PC-9 (cell line): Measurements from ENCODE around the gene ANKRD36.
"Not testable (repeated sequence)": the region's sequence is repeated elsewhere in the genome, so short reads cannot be mapped to it uniquely, and the experiment has no call there.

ENCODE experiments used
- CTCF ChIP-seq: fragments of 200-600 bp; sonication (generic); conservative IDR thresholded peaks from 2 replicates; pipeline ENCODE4 v1.6.1; 2017; ENCODE audit warnings: mixed run types, antibody characterized with exemption, mild to moderate bottlenecking, moderate library complexity
- EZH2 ChIP-seq: fragments of 200-600 bp; sonication (generic); IDR thresholded peaks from 2 replicates; pipeline ENCODE4 v1.8.0; 2017; ENCODE audit warnings: antibody characterized with exemption, low read depth

DNA sequence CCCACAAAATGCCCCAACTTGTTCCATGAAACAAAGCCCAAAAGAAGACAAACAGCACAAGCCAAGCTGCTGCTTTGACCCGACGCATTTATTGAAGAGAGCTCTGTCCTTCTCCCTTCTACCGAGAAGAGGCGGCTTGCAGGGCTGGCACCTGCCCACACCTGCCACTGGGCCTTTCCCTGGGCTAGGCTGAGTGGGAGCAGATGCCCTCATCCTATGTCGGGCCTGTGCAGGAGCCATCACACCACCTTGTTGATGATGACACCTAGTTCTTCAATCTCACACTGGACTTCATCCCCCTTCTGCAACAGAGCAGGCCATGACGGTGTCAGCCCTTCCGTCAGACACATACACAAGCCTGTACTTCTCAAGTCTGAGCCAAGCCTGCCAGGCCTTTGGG lies 29.4 kb upstream of the ANKRD36 start:
- TF ChIP-seq CTCF, EZH2: not testable (repeated sequence)
